ENCODE results near the gene RAB11FIP3. TPM values are rescaled to one million over a fixed set of nuclear protein-coding genes. Genes with fewer than 3 reads are reported as not detected.

The RAB11FIP3 gene
- total RNA-seq, 2 donors from 2014 or later: 33.2 to 93.2 TPM

DNA sequence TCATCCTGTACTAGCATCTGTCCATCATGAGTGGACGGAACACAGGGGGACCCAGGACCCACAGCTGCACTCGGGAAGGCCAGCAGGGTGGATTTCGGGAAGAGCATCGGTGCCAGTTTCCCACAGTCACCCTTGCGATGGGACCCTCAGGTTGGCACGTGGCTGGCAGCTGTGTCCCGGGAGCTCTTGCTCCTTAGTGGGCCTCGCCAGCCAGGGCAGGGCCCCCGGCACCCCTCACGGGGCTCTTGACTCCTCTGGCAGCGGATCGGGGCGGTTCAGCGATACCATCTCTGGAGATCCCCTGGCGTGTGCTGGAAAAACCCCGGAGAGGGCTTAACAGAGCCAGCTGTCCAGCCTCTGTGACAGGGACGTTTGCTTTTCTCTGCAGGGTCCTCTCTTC is 111.3 kb downstream of the RAB11FIP3 start:
- WGBS: 90% methylated on average over 17 of the region's 17 CpGs
- DNase-seq (ENCODE audit: low spot score): no peak
- Histone ChIP-seq H3K27ac (no peak overlapping the region), H3K27me3 (replicated peaks; ENCODE audit: insufficient read depth) (no peaks in the 10 kb centered on the region), H3K36me3 (no peaks in the 10 kb centered on the region), H3K4me3 (no peak overlapping the region), H3K4me1 (replicated peaks) (peaks cover 5% of the 10 kb centered on the region), H3K9me3 (no peaks in the 10 kb centered on the region)
- TF ChIP-seq POLR2A (IDR thresholded peaks at IDR 0.05): no peak
- TF ChIP-seq, protein P1, sequence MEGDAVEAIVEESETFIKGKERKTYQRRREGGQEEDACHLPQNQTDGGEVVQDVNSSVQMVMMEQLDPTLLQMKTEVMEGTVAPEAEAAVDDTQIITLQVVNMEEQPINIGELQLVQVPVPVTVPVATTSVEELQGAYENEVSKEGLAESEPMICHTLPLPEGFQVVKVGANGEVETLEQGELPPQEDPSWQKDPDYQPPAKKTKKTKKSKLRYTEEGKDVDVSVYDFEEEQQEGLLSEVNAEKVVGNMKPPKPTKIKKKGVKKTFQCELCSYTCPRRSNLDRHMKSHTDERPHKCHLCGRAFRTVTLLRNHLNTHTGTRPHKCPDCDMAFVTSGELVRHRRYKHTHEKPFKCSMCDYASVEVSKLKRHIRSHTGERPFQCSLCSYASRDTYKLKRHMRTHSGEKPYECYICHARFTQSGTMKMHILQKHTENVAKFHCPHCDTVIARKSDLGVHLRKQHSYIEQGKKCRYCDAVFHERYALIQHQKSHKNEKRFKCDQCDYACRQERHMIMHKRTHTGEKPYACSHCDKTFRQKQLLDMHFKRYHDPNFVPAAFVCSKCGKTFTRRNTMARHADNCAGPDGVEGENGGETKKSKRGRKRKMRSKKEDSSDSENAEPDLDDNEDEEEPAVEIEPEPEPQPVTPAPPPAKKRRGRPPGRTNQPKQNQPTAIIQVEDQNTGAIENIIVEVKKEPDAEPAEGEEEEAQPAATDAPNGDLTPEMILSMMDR (IDR thresholded peaks at IDR 0.05): no peak
- TF ChIP-seq POLR2AphosphoS5 (IDR thresholded peaks at IDR 0.05): no peak
- intact Hi-C loops (cut with DNase I): no loop called here

DNA sequence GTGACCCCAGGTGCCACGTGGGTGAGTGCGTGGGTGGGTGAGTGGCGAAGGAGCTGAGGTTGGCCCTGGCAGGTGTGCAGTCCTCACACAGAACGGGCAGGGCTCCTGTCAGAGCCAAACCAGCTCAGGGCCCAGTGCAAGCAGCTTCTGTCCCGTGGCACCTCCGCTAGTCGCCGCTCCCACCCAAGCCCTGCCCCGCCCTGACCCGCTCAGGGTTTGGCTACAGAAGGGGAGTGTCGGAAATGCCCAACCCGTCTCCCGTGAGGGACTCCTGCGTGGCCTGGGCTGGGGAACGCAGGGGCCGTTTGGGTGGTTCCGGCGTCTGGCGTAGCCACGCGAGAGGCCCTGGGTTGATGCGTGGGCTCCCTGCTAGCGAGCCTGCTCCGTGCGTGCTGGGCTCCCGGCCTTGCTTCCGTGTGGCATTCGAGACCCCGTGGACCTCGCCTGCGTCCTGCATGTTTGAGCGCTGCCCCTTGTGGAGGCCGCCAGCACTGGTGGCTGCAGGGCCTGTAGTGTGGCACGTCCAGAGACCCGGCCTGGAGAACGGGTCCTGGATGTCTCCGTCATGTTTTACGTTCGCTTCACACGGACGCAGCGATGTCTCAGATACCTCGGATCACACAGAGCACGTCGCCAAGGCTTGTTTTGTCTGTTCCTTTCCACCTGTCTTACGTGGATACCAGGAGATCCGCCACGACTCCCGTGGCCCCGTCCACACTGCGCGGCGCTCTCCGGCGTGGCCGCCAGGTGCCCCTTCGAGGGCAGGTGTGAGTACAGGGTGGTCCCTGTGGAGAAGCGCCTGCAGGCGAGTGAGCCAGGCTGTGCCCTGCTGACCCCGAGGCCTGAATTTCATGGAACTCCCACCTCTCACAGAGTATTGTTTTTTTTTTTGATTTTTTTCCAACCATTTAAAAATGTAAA is 112.2 kb downstream of the RAB11FIP3 start:
- intact Hi-C loops (cut with DNase I): no loop called here
- TF ChIP-seq POLR2AphosphoS5 (IDR thresholded peaks at IDR 0.05) (no peak), POLR2A (IDR thresholded peaks at IDR 0.05) (no peak)
- TF ChIP-seq, protein P1 (IDR thresholded peaks at IDR 0.05): no peak
- 93% methylated on average over 60 of the region's 60 CpGs for WGBS

DNA sequence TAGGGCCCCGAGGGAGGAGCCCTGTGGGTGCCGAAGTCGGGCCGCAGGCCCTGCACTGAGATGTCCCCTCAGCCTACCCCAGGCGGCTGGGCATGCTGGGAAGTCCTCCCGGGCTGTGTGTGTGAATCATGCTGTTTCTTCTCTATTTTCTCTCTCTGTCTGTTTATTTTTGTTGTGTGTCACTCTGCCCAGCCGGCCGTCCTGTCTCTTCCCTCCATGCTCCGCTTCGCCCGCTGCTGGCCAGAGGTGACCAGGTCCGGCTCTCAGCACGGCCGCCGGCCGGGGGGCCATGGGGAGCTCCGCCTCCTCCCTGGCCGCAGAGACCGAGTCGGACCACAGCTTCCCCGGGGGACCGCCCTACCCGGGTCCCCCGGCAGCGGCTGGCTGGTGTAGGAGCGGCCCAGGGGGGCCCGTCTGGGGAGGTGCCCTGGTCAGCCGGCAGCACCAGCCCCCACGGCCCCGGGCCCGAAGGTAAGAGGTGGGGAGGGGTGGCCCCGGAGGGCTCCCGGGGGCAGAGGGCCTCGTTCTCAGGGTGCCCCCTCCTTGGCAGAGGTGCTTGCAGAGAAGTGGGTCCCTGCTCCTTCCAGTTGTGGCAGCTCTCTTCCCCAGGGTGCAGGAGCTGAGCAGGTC is 114.6 kb downstream of the RAB11FIP3 start:
- intact Hi-C loops (cut with DNase I): no loop called here
- WGBS: 92% methylated on average over 23 of the region's 34 CpGs
- TF ChIP-seq POLR2AphosphoS5 (IDR thresholded peaks at IDR 0.05) (no peak), POLR2A (IDR thresholded peaks at IDR 0.05) (no peak)
- TF ChIP-seq, protein P1 (IDR thresholded peaks at IDR 0.05): no peak
- Histone ChIP-seq H3K27ac (no peak overlapping the region), H3K27me3 (replicated peaks; ENCODE audit: insufficient read depth) (no peaks in the 10 kb centered on the region), H3K4me3 (no peak overlapping the region), H3K4me1 (replicated peaks) (no peaks in the 10 kb centered on the region), H3K9me3 (no peaks in the 10 kb centered on the region), H3K36me3 (no peaks in the 10 kb centered on the region)
- no peak for DNase-seq (ENCODE audit: low spot score)

More for the DNA sequence above, 112.2 kb downstream of the RAB11FIP3 start:
- peaks cover 5% of the 10 kb centered on the region for H3K4me1 ChIP-seq (replicated peaks)
- no peaks in the 10 kb centered on the region for H3K27me3 ChIP-seq (replicated peaks; ENCODE audit: insufficient read depth)
- DNase-seq (ENCODE audit: low spot score): no peak
- no peaks in the 10 kb centered on the region for H3K36me3 ChIP-seq
- no peak overlapping the region for H3K4me3 ChIP-seq
- no peaks in the 10 kb centered on the region for H3K9me3 ChIP-seq
- H3K27ac ChIP-seq: no peak overlapping the region

DNA sequence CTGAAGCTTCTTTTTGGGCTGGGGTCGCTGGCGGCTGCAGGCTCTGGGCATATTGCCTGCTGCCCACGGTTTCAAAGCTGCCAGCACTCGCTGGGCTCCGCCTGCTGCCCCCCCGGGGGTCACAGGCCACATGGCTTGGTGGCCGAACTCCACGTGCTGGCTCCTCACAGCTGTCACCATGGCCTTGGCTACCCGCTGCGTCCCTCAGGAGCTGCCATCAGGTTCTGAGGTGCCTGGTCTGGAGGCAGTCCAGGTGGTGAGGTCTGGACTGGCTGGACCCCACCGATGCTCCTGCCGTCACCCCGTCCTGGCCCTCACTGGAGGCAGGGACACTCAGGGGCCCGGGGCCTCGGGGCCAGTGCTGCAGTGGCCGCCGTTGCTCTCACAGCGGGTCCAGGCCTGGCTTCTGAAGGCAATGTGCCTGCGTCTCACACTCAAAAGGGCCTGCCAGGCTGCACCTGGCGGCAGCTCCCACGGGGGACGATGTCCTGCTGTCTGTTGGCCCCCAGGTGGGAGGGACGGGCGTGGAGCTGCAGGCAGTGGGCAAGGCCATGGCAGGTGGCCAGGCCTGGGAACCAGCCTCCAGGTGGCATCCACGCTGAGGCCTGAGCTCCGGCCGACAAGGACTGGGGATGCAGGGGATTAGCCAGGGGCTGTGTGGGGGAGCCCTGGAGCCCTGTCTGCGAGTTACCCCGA is 115.3 kb downstream of the RAB11FIP3 start:
- no peak overlapping the region for H3K27ac ChIP-seq
- 79% methylated on average over 29 of the region's 29 CpGs for WGBS
- intact Hi-C loops (cut with DNase I): no loop called here
- H3K36me3 ChIP-seq: no peaks in the 10 kb centered on the region
- H3K9me3 ChIP-seq: no peaks in the 10 kb centered on the region
- H3K27me3 ChIP-seq (replicated peaks; ENCODE audit: insufficient read depth): no peaks in the 10 kb centered on the region
- TF ChIP-seq, protein P1 (IDR thresholded peaks at IDR 0.05): no peak
- TF ChIP-seq POLR2A (IDR thresholded peaks at IDR 0.05) (no peak), POLR2AphosphoS5 (IDR thresholded peaks at IDR 0.05) (no peak)
- DNase-seq (ENCODE audit: low spot score): no peak
- no peaks in the 10 kb centered on the region for H3K4me1 ChIP-seq (replicated peaks)
- no peak overlapping the region for H3K4me3 ChIP-seq

Measured in prostate gland (tissue), 2 donors.